ENCODE results near the gene TBC1D24.
A peak's percentile ranks its signal among the peaks of the same experiment; 100 is the strongest.

TBC1D24 gene

GRCh38 chr16:2450535-2450934, 24.4 kb upstream of the TBC1D24 start:
- no peak for DNase-seq (ENCODE audit: low spot score)

DNA sequence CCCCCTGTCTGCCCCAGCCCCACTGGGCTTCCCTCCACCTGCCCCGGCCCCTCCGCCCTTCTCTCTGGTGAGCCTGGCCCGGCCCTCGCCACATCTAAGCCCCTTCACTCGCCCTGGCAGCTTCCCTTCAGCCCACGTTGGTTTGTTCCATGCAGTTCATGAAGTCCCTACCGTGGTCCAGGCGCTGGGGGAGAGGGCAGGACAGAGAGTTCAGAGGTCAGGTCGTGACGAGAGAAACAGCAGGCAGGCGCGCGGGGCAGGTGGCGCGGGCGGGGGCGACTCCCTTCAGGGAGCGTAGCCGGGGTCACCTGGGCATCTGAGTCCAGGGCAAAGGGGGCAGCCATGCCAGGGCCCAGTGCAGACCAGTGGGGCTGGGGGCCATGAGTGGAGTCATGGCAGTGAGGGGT, 23.9 kb upstream of the TBC1D24 start:
- DNase-seq (ENCODE audit: low spot score), result no peak

GRCh38 chr16:2451851-2452320, 23.0 kb upstream of the TBC1D24 start:
- DNase-seq (ENCODE audit: low spot score), result no peak

DNA sequence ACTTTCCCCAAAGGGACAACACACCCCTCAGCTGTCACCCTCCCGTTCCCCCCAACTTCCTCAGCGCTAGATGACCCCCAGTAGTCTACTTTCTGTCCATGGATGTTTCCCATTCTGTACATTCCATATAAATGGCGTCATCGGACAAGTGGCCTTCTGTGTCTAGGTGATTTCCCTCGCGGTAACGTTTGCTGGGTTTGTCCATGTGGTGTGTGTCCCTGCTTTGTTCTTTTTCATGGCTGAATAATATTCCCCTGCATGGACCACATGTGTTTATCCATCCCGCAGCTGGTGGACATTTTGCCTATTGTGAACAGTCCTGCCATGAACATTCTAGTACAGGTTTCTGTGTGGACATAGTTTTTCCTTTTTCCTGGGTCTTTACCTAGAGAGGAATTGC, 22.3 kb upstream of the TBC1D24 start:
- DNase-seq (ENCODE audit: low spot score), result no peak

GRCh38 chr16:2455081-2455845, 19.7 kb upstream of the TBC1D24 start:
- DNase-seq (ENCODE audit: low spot score), result no peak

DNA sequence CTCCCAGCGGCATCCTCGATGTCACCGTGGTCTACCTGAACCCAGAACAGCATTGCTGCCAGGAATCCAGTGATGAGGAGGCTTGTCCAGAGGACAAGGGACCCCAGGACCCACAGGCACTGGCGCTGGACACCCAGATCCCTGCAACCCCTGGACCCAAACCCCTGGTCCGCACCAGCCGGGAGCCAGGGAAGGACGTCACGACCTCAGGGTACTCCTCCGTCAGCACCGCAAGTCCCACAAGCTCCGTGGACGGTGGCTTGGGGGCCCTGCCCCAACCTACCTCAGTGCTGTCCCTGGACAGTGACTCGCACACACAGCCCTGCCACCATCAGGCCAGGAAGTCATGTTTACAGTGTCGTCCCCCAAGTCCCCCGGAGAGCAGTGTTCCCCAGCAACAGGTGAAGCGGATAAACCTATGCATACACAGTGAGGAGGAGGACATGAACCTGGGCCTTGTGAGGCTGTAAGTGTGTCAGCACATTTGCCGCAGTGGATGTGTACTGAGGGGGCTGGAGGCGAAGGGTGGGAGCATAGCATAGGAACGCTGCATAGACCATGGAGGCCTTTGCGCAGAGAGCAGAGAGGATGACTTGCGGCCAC, 18.3 kb upstream of the TBC1D24 start:
- no peak for DNase-seq (ENCODE audit: low spot score)

DNA sequence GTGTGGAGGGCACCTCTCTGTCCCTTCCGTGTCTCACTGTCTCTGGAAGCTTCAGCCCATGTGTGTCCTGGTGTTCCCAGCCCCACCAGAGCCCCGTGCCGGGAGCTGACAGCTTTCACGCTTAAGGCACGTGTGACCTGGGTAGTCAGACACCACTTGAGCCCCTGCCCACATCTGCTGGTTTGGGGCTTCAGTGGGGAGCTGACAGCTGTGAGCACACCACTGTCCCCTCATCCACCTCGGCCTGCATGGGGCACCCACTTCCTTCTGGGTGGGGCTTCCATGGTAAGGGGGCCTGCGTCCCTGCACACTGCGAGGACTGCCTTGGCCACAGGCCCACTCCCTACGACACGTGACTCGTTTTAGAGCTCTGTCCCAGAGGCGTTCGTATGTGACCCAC, 17.7 kb upstream of the TBC1D24 start:
- DNase-seq (ENCODE audit: low spot score), result no peak

DNA sequence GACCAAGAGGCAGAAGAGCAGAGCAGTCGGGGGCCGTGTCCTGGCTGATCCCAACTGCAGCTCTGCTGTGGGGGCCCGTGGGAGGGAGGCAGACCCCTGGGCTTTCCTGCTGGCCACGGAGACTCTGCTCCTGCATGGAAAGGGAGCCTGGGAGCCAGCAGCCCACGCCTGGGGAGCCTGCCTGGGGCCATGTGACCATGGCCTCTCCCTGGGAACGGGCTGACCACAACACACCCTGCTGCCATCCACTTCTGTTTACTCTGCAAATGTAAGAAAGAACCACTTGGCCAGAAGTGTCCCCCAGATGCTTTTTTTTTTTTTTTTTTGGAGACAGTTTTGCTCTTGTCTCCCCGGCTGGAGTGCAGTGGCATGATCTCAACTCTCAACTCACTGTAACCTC, 17.0 kb upstream of the TBC1D24 start:
- DNase-seq (ENCODE audit: low spot score), result no peak

DNA sequence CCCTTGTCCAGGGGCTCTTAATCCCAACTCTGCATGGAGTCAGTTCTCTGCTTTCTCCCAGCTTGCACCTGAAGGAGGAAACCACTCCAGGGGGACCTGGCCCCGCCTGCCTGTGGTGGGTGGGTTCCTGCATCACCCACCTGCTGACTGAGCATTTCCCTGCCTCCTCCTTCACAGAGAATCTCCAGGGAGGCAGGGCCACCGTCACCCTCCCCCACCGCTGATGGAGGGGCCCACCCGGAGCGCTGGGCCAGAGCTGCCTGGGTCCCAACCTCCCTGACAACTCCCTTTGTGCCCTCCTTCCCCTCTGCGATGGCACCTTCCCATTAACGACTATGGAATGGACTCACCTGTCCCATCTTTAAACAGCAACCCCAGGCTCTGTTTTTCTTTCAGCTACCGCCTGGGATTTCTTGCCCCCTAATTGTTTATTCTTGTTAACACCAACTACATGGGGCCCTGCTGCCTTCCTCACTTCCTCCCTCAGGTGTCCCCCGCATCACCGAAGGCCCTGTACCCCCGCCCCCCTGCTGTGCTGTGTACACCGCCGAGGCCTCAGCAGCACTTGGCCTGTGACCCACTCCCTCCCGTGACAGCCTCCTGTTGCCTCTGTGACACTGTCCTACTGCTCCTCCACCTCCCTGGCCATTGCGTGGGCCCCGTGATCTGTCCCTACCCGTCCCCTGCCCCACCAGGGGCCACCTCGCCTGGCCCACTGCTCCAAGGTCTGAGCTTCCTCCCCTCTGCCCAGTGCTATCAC, 15.9 kb upstream of the TBC1D24 start:
- DNase-seq (ENCODE audit: low spot score), result no peak

GRCh38 chr16:2459647-2460390, 15.1 kb upstream of the TBC1D24 start, which contains the start of gene TEDC2:
Gene TEDC2, plus strand, starts transcription at chr16:2460109. Its CDS starts 36 bp downstream, at chr16:2460145.
- peak; percentile 99 for DNase-seq (ENCODE audit: low spot score)

DNA sequence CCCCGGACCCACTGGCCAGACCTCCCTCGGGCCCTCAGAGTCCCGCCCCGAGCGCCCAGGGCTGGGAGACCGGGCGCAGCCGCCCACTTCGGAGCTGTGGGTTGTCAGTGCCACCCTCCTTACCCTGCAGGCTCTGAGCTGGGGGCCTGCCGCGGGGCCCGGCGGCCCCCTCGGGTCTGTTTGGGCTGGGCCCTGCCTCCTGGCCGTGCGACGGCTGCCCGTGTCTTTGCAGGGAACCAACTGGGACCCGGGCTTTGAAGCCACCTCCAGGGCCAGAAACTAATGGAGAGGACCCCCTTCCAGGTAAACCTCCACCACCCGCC, 14.6 kb upstream of the TBC1D24 start:
- DNase-seq (ENCODE audit: low spot score), result no peak

DNA sequence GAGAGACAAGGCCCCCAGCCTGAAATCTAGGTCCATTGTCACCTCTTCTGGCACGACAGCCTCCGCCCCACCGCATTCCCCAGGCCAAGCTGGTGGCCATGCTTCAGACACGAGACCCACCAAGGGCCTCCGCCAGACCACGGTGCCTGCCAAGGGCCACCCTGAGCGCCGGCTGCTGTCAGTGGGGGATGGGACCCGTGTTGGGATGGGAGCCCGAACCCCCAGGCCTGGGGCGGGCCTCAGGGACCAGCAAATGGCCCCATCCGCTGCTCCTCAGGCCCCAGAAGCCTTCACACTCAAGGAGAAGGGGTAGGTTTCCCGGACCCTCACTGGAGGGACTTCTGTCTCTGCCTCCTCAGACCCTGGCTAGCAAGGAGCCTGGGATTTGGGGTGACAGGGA, 14.0 kb upstream of the TBC1D24 start:
- no peak for DNase-seq (ENCODE audit: low spot score)

DNA sequence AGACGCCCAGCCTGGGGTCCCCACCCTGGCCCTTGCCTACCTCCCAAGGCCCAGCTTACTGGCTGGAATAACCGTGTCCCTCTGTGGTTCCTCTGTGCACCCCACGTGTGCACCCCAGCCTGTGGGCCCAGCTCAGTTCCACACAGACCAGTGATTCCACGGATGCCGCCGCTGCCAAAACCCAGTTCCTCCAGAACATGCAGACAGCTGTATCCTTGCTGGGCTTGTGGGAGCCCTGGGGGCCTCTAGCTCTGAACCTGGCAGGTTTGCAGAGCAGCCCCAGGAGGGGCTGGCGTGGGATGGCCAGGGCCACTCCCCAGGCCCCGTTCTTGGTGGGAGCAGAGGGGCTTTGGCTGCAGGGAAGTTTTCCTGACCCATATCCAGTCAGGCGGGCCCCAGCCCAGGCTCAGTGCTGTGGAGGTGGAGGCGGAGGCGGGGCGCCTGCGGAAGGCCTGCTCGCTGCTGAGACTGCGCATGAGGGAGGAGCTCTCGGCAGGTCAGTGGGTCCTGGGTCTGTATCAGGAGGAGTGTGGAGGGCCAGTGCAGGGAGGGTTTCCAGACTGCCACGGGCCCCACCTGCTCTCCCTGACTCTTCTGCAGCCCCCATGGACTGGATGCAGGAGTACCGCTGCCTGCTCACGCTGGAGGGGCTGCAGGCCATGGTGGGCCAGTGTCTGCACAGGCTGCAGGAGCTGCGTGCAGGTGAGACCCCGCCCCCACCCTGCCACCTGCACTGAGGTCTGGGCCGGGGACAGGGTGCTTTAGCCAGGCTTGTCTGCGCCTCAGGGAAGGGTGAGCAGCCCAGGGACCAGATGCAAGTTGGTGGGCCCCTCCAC, 12.7 kb upstream of the TBC1D24 start:
- DNase-seq (ENCODE audit: low spot score), result no peak

DNA sequence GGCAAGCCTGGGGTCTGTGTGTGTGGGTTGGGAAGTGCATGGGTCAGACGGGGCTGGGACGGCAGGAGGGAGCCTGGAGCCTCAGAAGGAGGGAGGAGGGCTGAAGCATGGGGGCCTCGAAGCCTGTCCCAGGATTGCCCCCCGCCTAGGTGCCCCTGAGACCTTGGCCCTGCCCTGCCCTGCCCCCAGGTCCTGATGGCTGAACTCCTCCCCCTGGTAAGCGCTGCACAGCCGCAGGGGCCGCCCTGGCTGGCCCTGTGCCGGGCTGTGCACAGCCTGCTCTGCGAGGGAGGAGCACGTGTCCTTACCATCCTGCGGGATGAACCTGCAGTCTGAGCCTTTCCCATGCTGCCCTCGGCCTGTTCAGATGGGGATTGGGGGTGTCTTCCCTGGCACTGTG, 10.6 kb upstream of the TBC1D24 start:
- no peak for DNase-seq (ENCODE audit: low spot score)

- no peak for DNase-seq (ENCODE audit: low spot score)
These were observed 9.1 kb upstream of the TBC1D24 start for GRCh38 chr16:2465653-2466415.

DNA sequence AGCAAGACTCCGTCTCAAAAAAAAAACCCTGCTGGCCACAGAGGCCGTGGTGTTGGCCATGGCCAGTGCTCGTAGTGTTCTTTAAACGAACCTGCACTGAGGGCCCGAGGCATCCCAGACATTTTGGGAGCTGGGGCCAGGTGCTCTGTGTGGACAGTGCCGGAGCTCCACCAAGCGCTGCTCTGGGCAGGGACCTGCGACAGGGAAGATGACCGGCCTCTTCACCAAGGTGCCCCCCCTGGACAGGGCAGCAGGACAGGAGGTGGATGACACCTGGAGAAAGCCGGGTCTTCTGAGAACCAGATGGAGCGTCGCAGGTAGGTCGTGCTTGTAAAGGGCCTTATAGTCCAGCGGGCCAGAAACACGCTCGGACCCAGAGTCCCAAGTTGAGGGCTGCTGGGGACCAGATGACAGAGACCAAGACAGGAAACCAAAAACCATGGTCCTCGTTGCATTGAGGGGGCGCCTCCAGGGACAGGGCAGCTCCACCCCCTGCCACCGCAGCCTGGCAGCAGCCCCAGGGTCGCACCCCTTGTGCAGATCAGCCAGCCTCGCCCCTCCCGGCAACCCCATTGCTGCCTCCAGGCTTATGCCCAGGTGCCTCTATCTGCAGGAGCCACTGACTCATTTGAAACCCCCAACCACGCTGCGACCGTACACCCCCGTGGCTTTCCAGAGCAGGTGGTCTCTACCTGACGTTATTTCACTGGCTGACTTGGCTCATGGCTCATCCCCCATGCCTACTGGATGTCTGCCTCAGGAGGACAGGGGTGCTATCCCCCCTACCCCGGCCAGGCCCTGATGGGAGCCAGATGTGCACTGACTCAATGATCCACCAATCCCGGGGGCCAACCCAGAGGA, 8.0 kb upstream of the TBC1D24 start:
- DNase-seq (ENCODE audit: low spot score), result no peak

DNA sequence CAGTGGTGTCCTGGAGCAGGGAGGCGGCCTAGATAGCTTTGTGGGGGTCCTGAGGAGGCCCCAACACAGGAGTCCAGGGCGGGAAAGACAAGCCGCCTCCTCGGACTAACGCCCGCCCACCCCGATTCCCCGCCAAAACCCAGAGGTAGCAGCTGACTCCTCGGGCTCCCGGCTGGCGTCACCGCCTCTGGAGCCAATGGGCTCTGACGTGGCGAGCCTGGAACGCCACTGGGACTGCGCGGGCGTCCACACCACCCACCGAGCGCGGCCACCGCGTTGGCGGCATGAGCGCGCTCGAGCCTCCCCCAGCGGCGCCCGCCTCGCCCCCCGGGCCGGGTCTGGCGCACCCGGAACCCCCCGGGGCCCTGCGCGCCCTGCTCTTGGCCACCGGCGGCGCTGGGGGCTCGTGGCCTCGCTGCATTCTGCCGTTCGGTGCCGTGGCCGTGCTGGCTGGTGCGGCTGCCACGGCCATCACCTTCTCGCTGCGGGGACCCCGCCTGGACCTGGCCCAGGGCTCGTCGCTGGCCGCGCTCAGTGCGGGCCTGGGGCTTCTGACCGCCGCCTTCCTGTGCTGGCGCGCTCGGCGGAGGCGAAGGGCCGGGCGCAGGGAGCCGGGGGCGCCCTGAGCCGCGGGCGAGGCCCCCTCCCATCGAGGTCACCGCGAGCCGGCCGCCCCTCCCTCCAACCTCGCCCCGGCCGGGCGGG, 7.2 kb upstream of the TBC1D24 start:
- DNase-seq (ENCODE audit: low spot score), result peak; percentile 88

DNA sequence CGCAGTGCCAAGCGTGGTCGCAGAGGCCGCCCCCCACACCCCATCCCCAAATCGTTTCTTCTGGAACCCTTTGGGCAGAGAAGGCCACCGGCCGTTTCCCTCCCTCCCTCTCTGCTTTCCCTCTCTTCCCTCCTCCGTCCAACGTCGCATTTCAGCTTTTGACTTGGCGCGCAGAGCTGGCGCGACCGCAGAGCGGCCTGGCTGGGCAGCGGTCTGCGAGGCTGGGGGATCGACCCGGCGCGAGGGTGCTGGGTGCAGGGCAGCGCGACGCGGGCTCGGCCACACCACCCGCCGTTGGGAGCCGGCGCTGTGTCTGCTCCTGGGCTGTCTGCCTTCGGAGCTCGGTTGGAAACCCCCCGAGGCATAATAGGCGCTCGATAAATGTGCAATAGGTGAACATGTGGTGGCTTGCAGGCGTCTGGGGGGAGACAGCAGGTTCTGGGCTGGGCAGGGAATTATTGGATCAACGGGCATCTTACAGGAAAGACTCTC, 6.6 kb upstream of the TBC1D24 start:
- DNase-seq (ENCODE audit: low spot score), result no peak

Data from iPS-NIHi11 (cell line).